ENCODE measurements around the gene NRXN3.

Gene NRXN3

DNA sequence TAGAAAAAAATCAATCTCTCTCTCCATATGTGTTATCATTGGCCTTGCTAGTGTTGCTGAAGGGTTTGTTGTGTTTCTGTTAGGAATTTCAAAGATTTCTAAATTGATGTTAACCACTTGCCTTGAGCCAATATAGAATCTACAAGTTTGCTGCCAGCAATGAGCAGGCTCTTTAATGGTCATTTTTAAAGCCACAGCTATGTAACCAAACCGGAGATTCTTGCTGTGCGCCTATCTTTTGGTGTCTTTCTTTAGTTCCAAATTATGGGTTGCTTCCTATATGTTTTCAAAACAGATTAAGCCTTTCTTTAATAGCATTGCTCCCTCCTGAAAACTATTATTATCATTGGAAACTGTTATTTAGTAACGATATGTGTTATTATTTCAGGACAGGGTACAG, 1495.4 kb downstream of the NRXN3 start:
- DNase-seq = no peak

DNA sequence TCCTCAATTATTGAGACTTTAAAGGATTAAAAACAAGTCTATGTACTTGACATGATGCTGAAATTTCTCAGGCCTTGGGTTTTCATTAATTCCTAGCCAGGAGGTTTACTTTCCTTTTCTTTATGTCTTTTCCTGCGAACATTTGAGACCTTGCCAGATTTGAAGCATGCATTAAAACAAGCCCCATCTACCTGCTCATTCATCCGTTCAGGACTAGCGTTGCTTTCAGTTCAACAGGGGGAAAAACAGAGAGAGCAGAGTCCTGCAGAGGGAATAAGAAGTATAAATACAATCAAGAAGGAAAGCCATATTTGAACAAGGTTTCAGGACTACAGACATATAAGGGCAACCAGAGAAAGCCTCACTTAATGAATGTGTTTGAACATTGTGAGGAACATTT, 1498.8 kb downstream of the NRXN3 start:
- no peak for DNase-seq

DNA sequence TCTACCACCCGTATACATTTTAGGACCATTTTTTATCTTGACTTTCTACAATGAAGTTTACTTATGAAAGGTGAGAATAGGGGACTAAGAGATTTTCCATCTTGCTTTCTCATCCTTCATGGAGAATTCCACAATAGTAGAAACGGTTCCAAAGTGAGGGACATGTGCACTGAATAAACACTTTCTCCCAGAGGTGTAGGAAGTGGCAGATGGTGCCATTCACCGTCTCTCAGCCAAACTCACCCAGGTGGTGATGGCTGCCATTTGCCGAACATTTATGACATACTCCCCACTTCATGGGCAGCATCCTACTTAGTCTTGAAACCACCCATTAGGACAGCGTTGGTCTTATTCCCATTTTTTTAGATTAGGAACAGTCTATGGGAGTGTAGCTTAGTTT, 1500.6 kb downstream of the NRXN3 start:
- DNase-seq = no peak

DNA sequence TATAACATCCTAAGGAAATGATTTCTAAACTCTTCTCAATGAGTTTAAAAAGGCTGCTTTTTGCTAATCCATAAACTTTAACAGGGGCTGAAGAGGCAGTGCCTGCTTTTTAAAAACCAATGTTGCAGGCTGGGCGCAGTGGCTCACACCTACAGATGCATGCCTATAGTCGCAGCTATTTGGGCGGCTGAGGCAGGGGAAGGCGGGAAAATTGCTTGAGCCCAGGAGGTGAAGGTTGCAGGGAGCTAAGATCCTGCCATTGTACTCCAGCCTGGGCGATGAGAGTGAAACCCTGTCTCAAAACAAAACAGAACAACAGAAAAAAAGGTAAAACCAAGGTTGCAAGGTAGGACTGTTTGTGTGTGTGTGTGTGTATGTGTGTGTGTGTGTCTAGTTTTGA, 1509.9 kb downstream of the NRXN3 start:
- no peak for DNase-seq

GRCh38 chr14:79686196-79686595, 1516.0 kb downstream of the NRXN3 start:
- no peak for DNase-seq

- no peak for DNase-seq
Observed at GRCh38 chr14:79690960-79691359, 1520.8 kb downstream of the NRXN3 start.

DNA sequence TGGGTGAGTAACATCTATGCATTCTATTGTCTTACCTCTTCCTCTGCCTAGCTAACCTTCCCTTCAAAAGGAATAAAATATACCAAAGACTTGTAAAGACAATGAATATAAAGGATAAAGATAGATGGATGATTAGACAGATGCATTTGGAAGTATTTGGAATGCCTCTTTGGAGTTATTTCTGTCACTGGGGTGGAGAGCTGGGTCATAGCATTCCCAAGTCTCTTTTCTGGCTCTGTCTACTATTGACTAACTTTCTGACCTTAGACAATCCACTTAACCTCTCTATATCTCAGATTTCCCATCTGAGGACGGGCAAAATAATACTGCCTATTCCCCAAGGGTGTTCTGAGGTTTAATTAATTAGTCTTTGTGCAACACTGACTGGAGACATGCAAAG, 1523.8 kb downstream of the NRXN3 start:
- DNase-seq = no peak

- no peak for DNase-seq
Observed at GRCh38 chr14:79695307-79695706, 1525.1 kb downstream of the NRXN3 start.

DNA sequence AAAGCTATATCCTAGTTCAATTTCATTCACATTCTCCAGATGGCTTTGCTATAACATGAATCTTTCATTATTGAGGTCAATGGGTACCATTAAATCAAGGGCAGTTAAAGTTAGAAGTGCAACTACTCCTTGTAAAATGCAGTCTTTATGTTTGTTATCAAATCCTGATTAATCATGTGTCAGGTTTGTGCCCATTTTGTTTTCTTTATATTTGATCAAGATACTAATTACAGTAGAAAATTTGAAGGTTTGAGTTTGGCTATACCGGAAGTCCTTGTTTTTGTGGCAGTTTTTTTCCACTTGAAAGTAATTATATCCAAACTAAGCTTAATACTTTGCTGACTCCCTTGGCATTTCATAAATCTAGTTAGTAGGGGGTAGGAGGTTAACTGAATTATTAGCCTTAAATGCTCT, 1528.1 kb downstream of the NRXN3 start:
- DNase-seq = no peak

- no peak for DNase-seq
Observed at GRCh38 chr14:79699206-79699605, 1529.0 kb downstream of the NRXN3 start.

DNA sequence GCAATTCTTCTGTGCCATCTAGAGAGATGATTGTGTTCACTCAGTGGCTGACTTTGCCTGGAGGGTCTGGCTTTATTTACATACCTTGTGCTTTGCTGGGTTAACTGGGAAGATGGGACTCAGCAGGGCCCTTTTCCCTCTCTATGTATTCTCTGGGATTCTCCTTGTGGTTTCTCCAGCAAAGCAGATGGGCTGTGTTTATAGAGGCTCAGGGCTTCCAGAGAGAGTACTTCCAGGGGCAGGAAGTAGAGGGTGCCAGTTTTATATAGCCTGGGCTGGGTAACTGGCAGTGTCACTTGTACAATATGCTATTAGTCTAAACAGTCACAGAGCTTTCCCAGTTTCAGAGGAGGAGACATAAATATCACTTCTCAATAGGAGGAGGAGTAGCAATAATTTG, 1531.2 kb downstream of the NRXN3 start:
- DNase-seq = no peak

- no peak for DNase-seq
Observed at GRCh38 chr14:79702197-79702596, 1532.0 kb downstream of the NRXN3 start.

GRCh38 chr14:79703209-79703608, 1533.0 kb downstream of the NRXN3 start:
- no peak for DNase-seq

- DNase-seq = no peak
Observed at GRCh38 chr14:79704041-79704807, 1534.1 kb downstream of the NRXN3 start.

- DNase-seq = no peak
Observed at GRCh38 chr14:79705126-79705894, 1535.1 kb downstream of the NRXN3 start.

GRCh38 chr14:79706382-79706781, 1536.2 kb downstream of the NRXN3 start:
- DNase-seq = no peak

DNA sequence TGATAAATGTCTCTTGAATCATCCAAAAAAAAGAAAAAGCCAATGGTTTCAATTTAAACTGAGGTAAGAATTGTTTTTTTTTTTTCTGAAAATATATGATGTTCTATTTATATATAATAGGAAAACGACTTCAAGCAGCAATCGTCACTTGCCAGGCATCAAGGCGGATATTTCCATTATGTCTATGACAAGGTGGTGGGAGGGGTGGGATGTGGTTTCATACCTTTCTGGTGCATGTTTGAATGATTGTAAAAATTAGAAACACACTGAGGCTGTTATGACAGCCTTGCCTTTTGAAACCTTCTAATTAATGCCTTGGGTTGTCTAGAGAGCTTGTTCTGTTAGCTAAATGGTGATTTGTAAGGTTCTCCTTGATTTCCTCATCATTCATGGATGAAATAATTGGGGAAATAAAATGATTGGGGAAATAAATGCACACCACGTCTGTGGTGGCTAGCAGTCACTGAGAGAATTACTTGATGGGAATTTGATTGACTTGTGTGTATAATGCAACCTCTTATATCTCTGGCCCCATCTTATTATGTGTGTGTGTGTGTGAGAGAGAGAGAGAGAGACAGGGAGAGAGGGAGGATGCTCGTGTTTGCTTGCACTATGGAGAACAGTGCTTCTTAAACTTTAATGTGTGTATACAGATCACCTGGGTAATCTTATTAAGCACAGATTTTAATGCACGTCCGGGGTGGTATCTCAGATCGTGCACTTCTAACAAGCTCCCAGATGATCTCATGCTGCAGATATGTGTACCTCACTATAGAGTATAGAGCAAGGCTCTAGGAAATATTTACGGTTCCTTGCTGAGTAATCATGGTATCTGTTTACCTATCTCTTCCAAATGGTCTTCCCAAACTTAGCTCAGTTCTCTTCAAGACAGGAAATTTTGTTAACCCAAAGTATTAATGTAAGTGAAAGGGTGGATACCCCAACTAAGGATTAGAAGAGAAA, 1538.5 kb downstream of the NRXN3 start:
- DNase-seq = no peak

- no peak for DNase-seq
Observed at GRCh38 chr14:79709573-79709972, 1539.4 kb downstream of the NRXN3 start.

- DNase-seq = no peak
Observed at GRCh38 chr14:79712302-79712950, 1542.3 kb downstream of the NRXN3 start.

DNA sequence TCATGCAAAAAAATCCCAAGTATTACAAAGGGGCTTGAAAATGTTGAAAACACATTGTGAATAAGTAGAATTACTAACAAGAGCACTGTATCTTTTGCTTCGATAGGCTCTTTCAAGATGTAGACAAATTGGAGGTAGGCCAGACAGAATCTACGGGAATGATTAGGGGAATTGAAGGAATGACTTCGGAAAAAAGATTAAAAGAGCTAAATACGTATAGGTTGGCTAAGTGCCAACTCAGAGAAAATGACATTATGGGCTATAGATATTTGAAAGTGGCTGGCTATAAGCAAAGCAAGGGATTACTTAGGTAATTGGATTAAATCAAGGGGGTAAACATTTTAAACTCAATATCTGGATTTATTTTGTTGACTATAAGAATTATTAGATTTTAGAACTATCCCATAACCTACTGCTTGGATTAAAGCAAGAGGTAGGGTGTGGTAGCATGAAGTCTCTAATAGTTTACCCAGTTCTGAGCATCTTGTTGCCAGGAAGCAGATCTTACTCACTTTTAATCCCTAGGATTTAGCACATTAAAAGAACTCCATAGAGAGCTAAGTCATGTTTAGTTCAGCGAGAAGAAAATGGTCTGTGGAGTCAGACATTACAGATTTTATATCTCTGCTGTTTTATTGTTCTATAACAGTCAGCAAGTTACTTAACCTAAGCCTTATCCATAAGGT, 1551.4 kb downstream of the NRXN3 start:
- no peak for DNase-seq

GRCh38 chr14:79724934-79725717, 1555.0 kb downstream of the NRXN3 start:
- DNase-seq = no peak
